IMR-90 (cell line): Measurements from ENCODE around the gene CARD8. TPM values are rescaled to one million over a fixed set of nuclear protein-coding genes. Genes with fewer than 3 reads are reported as not detected.

Experiments
- ATAC-seq: fragments of 200-7000 bp; cut with Tn5 transposase; 2 replicates; pipeline ENCODE4 v1.9.1; 2020; ENCODE audit warnings: low read depth, mild to moderate bottlenecking, moderate library complexity
- BruUV-seq: library from RNA; stranded (reverse); fragments of 400-500 nt; replicated peaks from 2 replicates; lab custom pipeline; 2021; lab: Mats Ljungman, UMichigan
- CTCF ChIA-PET: fragments of 300-600 bp; formaldehyde crosslinking; extraction: SDS; loops from one replicate; lab custom pipeline; 2021; ENCODE audit warnings: antibody characterized with exemption; lab: Yijun Ruan, JAX
- POLR2A ChIA-PET: fragments of 300-600 bp; sonication (Branson Sonifier 250); formaldehyde crosslinking; loops from one replicate; lab custom pipeline; 2022; ENCODE audit warnings: antibody characterized with exemption; ENCODE audit not compliant: unreplicated experiment; lab: Charles Lee
- DNase-seq: peaks from one replicate; pipeline ENCODE4 v3.0.0; 2013
- H2AFZ ChIP-seq: replicated peaks from 2 replicates; pipeline ENCODE3; 2013; ENCODE audit warnings: low read length, mild to moderate bottlenecking; ENCODE audit not compliant: poor library complexity
- H2AK5ac ChIP-seq: 2 replicates; pipeline ENCODE4 v1.6.1; 2013; ENCODE audit warnings: low read depth, low read length, inconsistent platforms
- H2AK9ac ChIP-seq: replicated peaks from 2 replicates; pipeline ENCODE3; 2013; ENCODE audit warnings: mild to moderate bottlenecking, low read depth, low read length, moderate library complexity; ENCODE audit not compliant: poor library complexity
- H2BK120ac ChIP-seq: 2 replicates; pipeline ENCODE4 v1.6.1; 2013; ENCODE audit warnings: low read depth, low read length, inconsistent platforms
- H2BK15ac ChIP-seq: 3 replicates; pipeline ENCODE4 v1.6.1; 2013; ENCODE audit warnings: low read depth, low read length, inconsistent platforms
- H2BK20ac ChIP-seq: 2 replicates; pipeline ENCODE4 v1.6.1; 2013; ENCODE audit warnings: low read depth, mild to moderate bottlenecking, inconsistent platforms, low read length, moderate library complexity
- H2BK5ac ChIP-seq: 2 replicates; pipeline ENCODE4 v1.6.1; 2013; ENCODE audit warnings: mild to moderate bottlenecking, low read depth, low read length, inconsistent platforms; ENCODE audit not compliant: poor library complexity, severe bottlenecking
- H3K14ac ChIP-seq: replicated peaks from 2 replicates; pipeline ENCODE4 v1.6.1; 2013; ENCODE audit warnings: low read depth, low read length, inconsistent platforms
- H3K18ac ChIP-seq: 2 replicates; pipeline ENCODE4 v1.6.1; 2013; ENCODE audit warnings: low read depth, low read length, control low read depth
- H3K23ac ChIP-seq: 2 replicates; pipeline ENCODE4 v1.6.1; 2013; ENCODE audit warnings: low read depth, low read length, inconsistent platforms
- H3K27ac ChIP-seq: 2 replicates; pipeline ENCODE4 v1.5.1; 2013; ENCODE audit warnings: mild to moderate bottlenecking, control low read depth, low read length; ENCODE audit not compliant: insufficient read depth
- H3K27me3 ChIP-seq: 2 replicates; pipeline ENCODE4 v1.6.1; 2013; ENCODE audit warnings: low read length; ENCODE audit not compliant: control insufficient read depth, insufficient read depth
- H3K36me3 ChIP-seq: 2 replicates; pipeline ENCODE4 v1.6.1; 2013; ENCODE audit warnings: low read length, mixed read lengths; ENCODE audit not compliant: control insufficient read depth, insufficient read depth
- H3K4ac ChIP-seq: 2 replicates; pipeline ENCODE4 v1.6.1; 2013; ENCODE audit warnings: low read depth, low read length, inconsistent platforms
- H3K4me1 ChIP-seq: 2 replicates; pipeline ENCODE4 v1.6.1; 2013; ENCODE audit warnings: low read length, mixed read lengths; ENCODE audit not compliant: control insufficient read depth, insufficient read depth
- H3K4me2 ChIP-seq: 2 replicates; pipeline ENCODE4 v1.6.1; 2013; ENCODE audit warnings: low read depth, mild to moderate bottlenecking, control low read depth, low read length, moderate library complexity
- H3K4me3 ChIP-seq: 2 replicates; pipeline ENCODE4 v1.5.1; 2013; ENCODE audit warnings: low read depth, mild to moderate bottlenecking, control low read depth, low read length, moderate library complexity; ENCODE audit not compliant: insufficient read depth
- H3K56ac ChIP-seq: 2 replicates; pipeline ENCODE4 v1.6.1; 2013; ENCODE audit warnings: low read length, inconsistent platforms; ENCODE audit not compliant: insufficient read depth; ENCODE audit errors: extremely low read depth
- H3K79me1 ChIP-seq, 2 experiments: 2 replicates each; pipeline ENCODE4 v1.6.1; 2013; ENCODE audit warnings: low read length in 2 of 2, inconsistent platforms in 1 of 2, low read depth in 1 of 2
- H3K9ac ChIP-seq: 2 replicates; pipeline ENCODE4 v1.6.1; 2013; ENCODE audit warnings: low read depth, low read length, control low read depth
- H3K9me1 ChIP-seq: 2 replicates; pipeline ENCODE4 v1.6.1; 2013; ENCODE audit warnings: low read length, inconsistent platforms; ENCODE audit not compliant: insufficient read depth
- H3K9me3 ChIP-seq: 2 replicates; pipeline ENCODE4 v1.6.1; 2013; ENCODE audit warnings: low read length; ENCODE audit not compliant: control insufficient read depth, insufficient read depth
- H4K20me1 ChIP-seq: 2 replicates; pipeline ENCODE4 v1.6.1; 2013; ENCODE audit warnings: low read length, inconsistent platforms; ENCODE audit not compliant: insufficient read depth
- H4K5ac ChIP-seq: 2 replicates; pipeline ENCODE4 v1.6.1; 2013; ENCODE audit warnings: mild to moderate bottlenecking, low read depth, low read length, control low read depth
- H4K8ac ChIP-seq, 2 experiments: 2 replicates each; pipeline ENCODE4 v1.6.1; 2013; ENCODE audit warnings: low read depth in 2 of 2, low read length in 2 of 2, control low read depth in 1 of 2, inconsistent platforms in 1 of 2
- H4K91ac ChIP-seq: 2 replicates; pipeline ENCODE4 v1.6.1; 2013; ENCODE audit warnings: low read depth, low read length, inconsistent platforms; ENCODE audit not compliant: insufficient read depth
- CEBPB ChIP-seq: IDR thresholded peaks from 2 replicates; pipeline ENCODE4 v1.6.1; 2012; ENCODE audit warnings: low read depth, low read length, improper control_type of control experiment
- CTCF ChIP-seq: conservative IDR thresholded peaks from 2 replicates; pipeline ENCODE4 v1.5.1; 2012; ENCODE audit warnings: mild to moderate bottlenecking, low read depth, low read length, improper control_type of control experiment
- POLR2A ChIP-seq: IDR thresholded peaks from 2 replicates; pipeline ENCODE4 v1.6.1; 2012; ENCODE audit warnings: mild to moderate bottlenecking, low read depth, low read length
- WGBS, 2 experiments: methylation state at CpG; one replicate each; pipeline versions ENCODE4 v1.1.5 to v1.1.7; 2013; ENCODE audit warnings: missing lambda C conversion rate in 2 of 2; ENCODE audit not compliant: insufficient read length in 1 of 2; ENCODE audit errors: extremely low coverage in 2 of 2; 5-methylcytosine and 5-hydroxymethylcytosine counted together
- dilution Hi-C: fragments of 300-500 bp; cut with HindIII; formaldehyde crosslinking; loops from one replicate; pipeline ENCODE4 v1.14.3; 2018; ENCODE audit warnings: low sequenced_read_pairs; ENCODE audit not compliant: unreplicated experiment
- in situ Hi-C: fragments of 300-500 bp; cut with MboI; formaldehyde crosslinking; loops from 3 replicates; pipeline ENCODE4 v1.14.3; 2019; ENCODE audit warnings: low sequenced_read_pairs, inconsistent platforms, mixed read lengths
- intact Hi-C: fragments of 100-400 bp; cut with micrococcal nuclease; formaldehyde crosslinking; loops from 2 replicates; pipeline ENCODE4 v1.10.0; 2022
- polyA plus RNA-seq, 3 experiments: library from polyadenylated mRNA; depleted of rRNA; stranded (reverse); fragments of >200 nt; gene quantifications; 2 replicates each; pipeline ENCODE4 v1.2.3, GENCODE V29; 2012; ENCODE audit warnings: low replicate concordance in 1 of 3
- total RNA-seq: library from RNA; depleted of rRNA; stranded (reverse); fragments of >200 nt; gene quantifications from 2 replicates; pipeline ENCODE4 v1.2.3, GENCODE V29; 2012

The CARD8 gene
- total and polyA plus RNA-seq, 2 of the 4 experiments (the other 2 are of a cell fraction), result 11.3 to 15.5 TPM

DNA sequence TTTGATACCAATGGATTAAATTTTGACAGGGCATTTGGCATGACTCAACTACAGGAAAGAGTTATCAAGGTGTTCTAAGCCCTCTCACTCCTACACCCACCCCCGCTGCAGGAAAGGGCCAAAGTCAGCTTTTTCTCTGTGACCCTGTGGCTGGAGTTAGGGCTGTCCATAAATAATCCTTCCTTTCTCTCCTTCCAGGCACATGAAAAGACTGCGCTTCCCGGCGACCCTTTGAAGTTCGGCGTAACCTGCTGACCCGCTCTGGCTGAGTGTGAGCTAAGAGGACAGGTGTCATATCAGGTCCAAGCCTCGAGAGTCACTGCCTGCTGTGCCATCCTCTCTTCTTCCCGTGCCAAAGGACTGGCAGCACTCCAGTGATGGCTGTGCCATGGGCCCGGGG lies 39.7 kb upstream of the CARD8 start:
- CTCF ChIA-PET, result interaction anchor here (0.6 kb wide), 1 partner anchor 29 kb away, joined by 7 read pairs; no protein-coding TSS in a partner anchor
- H3K9ac ChIP-seq, result no peak overlapping the region
- no peak overlapping the region for H3K14ac ChIP-seq
- no peaks in the 10 kb centered on the region for H3K79me1 ChIP-seq
- no peak overlapping the region for H2BK120ac ChIP-seq
- H2BK15ac ChIP-seq, result no peak overlapping the region
- no peak overlapping the region for H4K8ac ChIP-seq
- no peaks in the 10 kb centered on the region for H3K9me1 ChIP-seq
- H4K20me1 ChIP-seq, result no peaks in the 10 kb centered on the region
- no peaks in the 10 kb centered on the region for H3K9me3 ChIP-seq
- H4K91ac ChIP-seq, result no peak overlapping the region
- H3K23ac ChIP-seq, result no peak overlapping the region
- H2BK5ac ChIP-seq, result no peak overlapping the region
- intact Hi-C loops (no loop called here), dilution Hi-C loops (no loop called here), in situ Hi-C loops (no loop called here)
- H3K4me3 ChIP-seq, result no peak overlapping the region
- H2AFZ ChIP-seq, result peak overlapping the region; percentile 51
- H3K4me1 ChIP-seq, result peaks cover 3% of the 10 kb centered on the region
- no peak overlapping the region for H3K27ac ChIP-seq
- no peak overlapping the region for H3K18ac ChIP-seq
- no peak overlapping the region for H3K4ac ChIP-seq
- no peak for TF ChIP-seq CEBPB
- no peak for TF ChIP-seq POLR2A
- TF ChIP-seq CTCF, result no peak
- no peak for DNase-seq
- BruUV-seq, result no TSS peak
- 71% methylated on average over 8 of the region's 10 CpGs; no CpG with 5 or more reads in 1 of the 2 experiments for WGBS, 2 experiments
- POLR2A ChIA-PET, result no interaction called here
- ATAC-seq, result no peak
- H2AK5ac ChIP-seq, result no peak overlapping the region
- no peak overlapping the region for H3K4me2 ChIP-seq
- no peak overlapping the region for H4K5ac ChIP-seq
- H2AK9ac ChIP-seq, result no peak overlapping the region
- H2BK20ac ChIP-seq, result no peak overlapping the region
- no peaks in the 10 kb centered on the region for H3K36me3 ChIP-seq
- no peaks in the 10 kb centered on the region; the same call in 1 of the 2 replicates for H3K27me3 ChIP-seq
- no peak overlapping the region for H3K56ac ChIP-seq
